ENCODE data around the gene SOAT2.
"Not testable (repeated sequence)": the region's sequence is repeated elsewhere in the genome, so short reads cannot be mapped to it uniquely, and the experiment has no call there.

SOAT2 gene

GRCh38 chr12:53090554-53090953 lies 12.7 kb upstream of the SOAT2 start:
- DNase-seq: no peak

- DNase-seq: no peak
Observed at GRCh38 chr12:53091756-53092155, 11.5 kb upstream of the SOAT2 start.

GRCh38 chr12:53093777-53094393 lies 9.4 kb upstream of the SOAT2 start:
- DNase-seq: no peak

- no peak for DNase-seq
Observed at GRCh38 chr12:53094394-53094787, 8.9 kb upstream of the SOAT2 start.

GRCh38 chr12:53094796-53095595 lies 8.3 kb upstream of the SOAT2 start:
- DNase-seq: not testable (repeated sequence)

GRCh38 chr12:53095596-53095895 lies 7.7 kb upstream of the SOAT2 start:
- not testable (repeated sequence) for DNase-seq

- DNase-seq: no peak
Observed at GRCh38 chr12:53096089-53096741, 7.1 kb upstream of the SOAT2 start.

GRCh38 chr12:53096759-53097158 lies 6.5 kb upstream of the SOAT2 start:
- DNase-seq: no peak

- DNase-seq: no peak
Observed at GRCh38 chr12:53097207-53097563, 6.1 kb upstream of the SOAT2 start.

GRCh38 chr12:53097564-53098353 lies 5.5 kb upstream of the SOAT2 start, which contains the start of gene IGFBP6:
TSS of gene IGFBP6 (plus strand) at chr12:53097667. CDS start at chr12:53097718, 51 bp downstream.
- peak; percentile 62 for DNase-seq

GRCh38 chr12:53098354-53098981 lies 4.8 kb upstream of the SOAT2 start:
- DNase-seq: peak; percentile 45

- peak; percentile 89 for DNase-seq
Observed at GRCh38 chr12:53099071-53099882, 4.0 kb upstream of the SOAT2 start.

GRCh38 chr12:53100466-53101151 lies 2.7 kb upstream of the SOAT2 start:
- no peak for DNase-seq

- no peak for DNase-seq
Observed at GRCh38 chr12:53101266-53101665, 2.0 kb upstream of the SOAT2 start.

GRCh38 chr12:53101931-53102781 lies 1.1 kb upstream of the SOAT2 start:
- DNase-seq: no peak

GRCh38 chr12:53103860-53104305 lies 597 bp downstream of the SOAT2 start:
- DNase-seq: no peak

- DNase-seq: no peak
Observed at GRCh38 chr12:53105256-53105655, 2.0 kb downstream of the SOAT2 start.

GRCh38 chr12:53105712-53106439 lies 2.6 kb downstream of the SOAT2 start:
- no peak for DNase-seq

GRCh38 chr12:53107122-53107521 lies 3.8 kb downstream of the SOAT2 start:
- no peak for DNase-seq

GRCh38 chr12:53112431-53112830 lies 9.1 kb downstream of the SOAT2 start:
- not testable (repeated sequence) for DNase-seq
